MM.1S (cell line): ENCODE data around the gene TNIP1.

ENCODE experiments used
- EZH2 ChIP-seq: fragments of 300-600 bp; sonication (generic); optimal IDR thresholded peaks from 2 replicates; pipeline ENCODE3; 2017; ENCODE audit warnings: low read depth, mild to moderate bottlenecking, antibody characterized with exemption, low read length, mixed read lengths
- EZH2phosphoT487 ChIP-seq: fragments of 300-600 bp; sonication (generic); IDR thresholded peaks from 2 replicates; pipeline ENCODE4 v1.6.1; 2018; ENCODE audit warnings: antibody characterized with exemption, low read length
- TF ChIP-seq, protein P1 (sequence below): fragments of 300-600 bp; sonication (generic); IDR thresholded peaks from 2 replicates; pipeline ENCODE4 v1.5.1; 2016; ENCODE audit warnings: antibody characterized with exemption, low read length, mixed read lengths

DNA sequence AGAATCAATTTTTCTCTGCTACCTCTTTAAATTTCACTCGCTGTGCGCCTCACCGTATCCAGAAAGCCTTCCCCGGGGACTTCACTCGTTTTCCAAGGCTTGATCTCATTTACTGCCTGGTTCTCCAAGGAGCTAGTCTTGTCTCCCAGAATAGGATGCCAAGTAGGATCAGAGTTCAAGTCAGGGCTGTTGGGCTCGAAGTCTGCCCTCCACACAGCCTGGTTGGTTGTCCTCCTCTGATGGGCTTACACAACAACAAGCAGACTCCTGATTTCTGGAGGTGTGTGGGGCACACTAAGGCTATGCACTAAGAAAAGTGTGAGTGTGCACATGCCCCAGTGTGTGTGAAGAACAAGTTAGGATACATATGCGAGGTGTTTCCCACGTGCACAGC lies 14.0 kb upstream of the TNIP1 start:
- TF ChIP-seq, protein P1, sequence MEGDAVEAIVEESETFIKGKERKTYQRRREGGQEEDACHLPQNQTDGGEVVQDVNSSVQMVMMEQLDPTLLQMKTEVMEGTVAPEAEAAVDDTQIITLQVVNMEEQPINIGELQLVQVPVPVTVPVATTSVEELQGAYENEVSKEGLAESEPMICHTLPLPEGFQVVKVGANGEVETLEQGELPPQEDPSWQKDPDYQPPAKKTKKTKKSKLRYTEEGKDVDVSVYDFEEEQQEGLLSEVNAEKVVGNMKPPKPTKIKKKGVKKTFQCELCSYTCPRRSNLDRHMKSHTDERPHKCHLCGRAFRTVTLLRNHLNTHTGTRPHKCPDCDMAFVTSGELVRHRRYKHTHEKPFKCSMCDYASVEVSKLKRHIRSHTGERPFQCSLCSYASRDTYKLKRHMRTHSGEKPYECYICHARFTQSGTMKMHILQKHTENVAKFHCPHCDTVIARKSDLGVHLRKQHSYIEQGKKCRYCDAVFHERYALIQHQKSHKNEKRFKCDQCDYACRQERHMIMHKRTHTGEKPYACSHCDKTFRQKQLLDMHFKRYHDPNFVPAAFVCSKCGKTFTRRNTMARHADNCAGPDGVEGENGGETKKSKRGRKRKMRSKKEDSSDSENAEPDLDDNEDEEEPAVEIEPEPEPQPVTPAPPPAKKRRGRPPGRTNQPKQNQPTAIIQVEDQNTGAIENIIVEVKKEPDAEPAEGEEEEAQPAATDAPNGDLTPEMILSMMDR = no peak
- TF ChIP-seq EZH2phosphoT487 = no peak
- TF ChIP-seq EZH2 = no peak
